HEK293T (cell line): ENCODE data around the gene AP4B1.

Experiments used
- BHLHE40 ChIP-seq: fragments of 450-650 bp; IDR thresholded peaks from 2 replicates; pipeline ENCODE4 v1.6.1; 2016; ENCODE audit warnings: mild to moderate bottlenecking, moderate library complexity, borderline replicate concordance
- FOXA1 ChIP-seq: fragments of 450-650 bp; IDR thresholded peaks from 2 replicates; pipeline ENCODE4 v1.6.1; 2016; ENCODE audit warnings: mild to moderate bottlenecking
- SUZ12 ChIP-seq: fragments of 450-650 bp; IDR thresholded peaks from 2 replicates; pipeline ENCODE4 v1.6.1; 2016; ENCODE audit warnings: mild to moderate bottlenecking

DNA sequence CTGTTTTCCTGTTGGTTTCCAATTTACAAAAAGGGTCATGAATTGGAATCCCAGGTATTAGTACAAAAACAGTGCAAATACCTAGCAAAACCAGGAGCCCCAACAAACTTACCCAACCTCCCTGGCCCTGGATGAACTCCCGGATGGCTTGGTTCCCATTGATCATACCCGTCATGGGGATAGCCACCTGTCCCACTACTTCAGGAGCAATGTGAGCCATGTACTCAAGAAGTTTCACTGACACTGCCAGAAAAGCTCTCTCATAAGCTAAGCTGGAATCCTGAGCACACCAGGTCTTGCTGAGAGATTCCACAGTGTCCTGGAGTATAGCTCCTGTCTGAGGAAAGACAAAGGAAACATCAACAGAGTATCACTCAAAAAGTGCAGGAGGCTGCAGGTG, 22.9 kb downstream of the AP4B1 start:
- TF ChIP-seq FOXA1 (no peak), BHLHE40 (no peak), SUZ12 (no peak)
